K562 (cell line): ENCODE results near the gene TEPSIN. TPM values are rescaled to one million over a fixed set of nuclear protein-coding genes. Genes with fewer than 3 reads are reported as not detected.

ENCODE experiments used
- AFF1 ChIP-seq, 2 experiments: fragments of 450-650 bp; IDR thresholded peaks; 2 replicates each; pipeline ENCODE4 v1.6.1; 2018; ENCODE audit warnings: mild to moderate bottlenecking in 2 of 2, low read depth in 1 of 2; ENCODE audit not compliant: partially characterized antibody in 2 of 2
- ARID4B ChIP-seq: sonication (generic); formaldehyde crosslinking; IDR thresholded peaks from 2 replicates; pipeline ENCODE4 v1.8.0; 2022; ENCODE audit warnings: mild to moderate bottlenecking, missing genetic modification reagents
- BRCA1 ChIP-seq, 2 experiments: fragments of 450-650 bp in 1 of 2; sonication (generic) in 1 of 2; formaldehyde crosslinking in 1 of 2; IDR thresholded peaks; 2 replicates each; pipeline versions ENCODE4 v1.5.0 to v1.6.1; 2017 to 2020; ENCODE audit warnings: mild to moderate bottlenecking in 1 of 2, missing genetic modification reagents in 1 of 2
- CCNT2 ChIP-seq: IDR thresholded peaks from 2 replicates; pipeline ENCODE4 v1.6.1; 2011; ENCODE audit warnings: borderline replicate concordance, low read depth, mild to moderate bottlenecking, moderate library complexity, mixed read lengths, low read length; ENCODE audit not compliant: insufficient read length; ENCODE audit errors: extremely low read depth
- CHD2 ChIP-seq: IDR thresholded peaks from 2 replicates; pipeline ENCODE4 v1.6.1; 2011; ENCODE audit warnings: low read depth, low read length
- EHMT2 ChIP-seq: fragments of 450-650 bp; IDR thresholded peaks from 2 replicates; pipeline ENCODE4 v1.6.1; 2018; ENCODE audit warnings: antibody characterized with exemption
- ELF4 ChIP-seq: fragments of 450-650 bp; formaldehyde crosslinking; IDR thresholded peaks from 2 replicates; pipeline ENCODE4 v1.4.0; 2022; ENCODE audit warnings: missing genetic modification characterization
- FIP1L1 ChIP-seq: fragments of 200-400 bp; formaldehyde crosslinking; IDR thresholded peaks from 2 replicates; pipeline ENCODE4 v1.6.1; 2018; ENCODE audit warnings: mild to moderate bottlenecking, low read depth, low read length; ENCODE audit not compliant: poor library complexity, severe bottlenecking
- MAZ ChIP-seq, 2 experiments: fragments of 450-650 bp in 1 of 2; sonication (generic) in 1 of 2; formaldehyde crosslinking; IDR thresholded peaks in 1 of 2; conservative IDR thresholded peaks in 1 of 2; 2 replicates each; pipeline versions ENCODE4 v1.4.0 to v1.5.0; 2020; ENCODE audit warnings: mild to moderate bottlenecking in 1 of 2, missing genetic modification reagents in 1 of 2
- NCOA1 ChIP-seq: fragments of 450-650 bp; IDR thresholded peaks from 2 replicates; pipeline ENCODE4 v1.6.1; 2016; ENCODE audit warnings: low read depth
- POLR2AphosphoS5 ChIP-seq: IDR thresholded peaks from 2 replicates; pipeline ENCODE4 v1.6.1; 2011; ENCODE audit warnings: mild to moderate bottlenecking, low read depth, low read length, moderate library complexity; ENCODE audit not compliant: control insufficient read depth, insufficient read depth
- PTBP1 ChIP-seq: fragments of 200-400 bp; formaldehyde crosslinking; IDR thresholded peaks from 2 replicates; pipeline ENCODE4 v1.6.1; 2017; ENCODE audit warnings: low read depth, low read length
- RFX5 ChIP-seq: IDR thresholded peaks from 2 replicates; pipeline ENCODE4 v1.6.1; 2011; ENCODE audit warnings: low read depth, mild to moderate bottlenecking, improper control_type of control experiment, low read length
- SIN3B ChIP-seq: fragments of 450-650 bp; IDR thresholded peaks from 2 replicates; pipeline ENCODE4 v1.6.1; 2017; ENCODE audit warnings: low read depth, mild to moderate bottlenecking, moderate library complexity
- ZC3H11A ChIP-seq: IDR thresholded peaks from 2 replicates; pipeline ENCODE4 v1.6.1; 2012; ENCODE audit warnings: low read depth, low read length, improper control_type of control experiment
- ZNF316 ChIP-seq: fragments of 450-650 bp; IDR thresholded peaks from 2 replicates; pipeline ENCODE4 v1.6.1; 2016
- ZNF431 ChIP-seq: sonication (generic); formaldehyde crosslinking; IDR thresholded peaks from 2 replicates; pipeline ENCODE4 v1.8.0; 2022; ENCODE audit warnings: mild to moderate bottlenecking, missing genetic modification reagents
- polyA plus RNA-seq, 8 experiments: library from polyadenylated mRNA; depleted of rRNA in 4 of 8; stranded (reverse) in 5 of 8; unstranded in 3 of 8; fragments of >200 nt; fragmentation: Nextera tagmentation in 2 of 8; fragmentation: Illumina TruSeq in 1 of 8; extraction: Ambion mirVana in 2 of 8; extraction: Trizol in 1 of 8; gene quantifications; 2 replicates each; pipeline versions ENCODE4 v1.2.1 to v1.2.3, GENCODE V29; 2011 to 2014; ENCODE audit warnings: inconsistent platforms in 1 of 8, missing spikeins in 1 of 8
- total RNA-seq, 7 experiments: library from RNA; depleted of rRNA in 6 of 7; stranded (reverse); fragments of >200 nt in 6 of 7; fragmentation: Illumina TruSeq in 2 of 7; extraction: Trizol in 2 of 7; gene quantifications; 2 replicates each; pipeline versions ENCODE4 v1.2.1 to v1.2.3, GENCODE V29; 2011 to 2021; ENCODE audit warnings: low replicate concordance in 1 of 7
- TF ChIP-seq, protein P1 (sequence below): fragments of 450-650 bp; IDR thresholded peaks from 2 replicates; pipeline ENCODE4 v1.6.1; 2016; ENCODE audit warnings: antibody characterized with exemption

The TEPSIN gene
- total and polyA plus RNA-seq, 9 of the 15 experiments (the other 6 are each of a cell fraction or from before 2014, with no cell fraction given): 0.80 to 29.8 (median 5.3) TPM

DNA sequence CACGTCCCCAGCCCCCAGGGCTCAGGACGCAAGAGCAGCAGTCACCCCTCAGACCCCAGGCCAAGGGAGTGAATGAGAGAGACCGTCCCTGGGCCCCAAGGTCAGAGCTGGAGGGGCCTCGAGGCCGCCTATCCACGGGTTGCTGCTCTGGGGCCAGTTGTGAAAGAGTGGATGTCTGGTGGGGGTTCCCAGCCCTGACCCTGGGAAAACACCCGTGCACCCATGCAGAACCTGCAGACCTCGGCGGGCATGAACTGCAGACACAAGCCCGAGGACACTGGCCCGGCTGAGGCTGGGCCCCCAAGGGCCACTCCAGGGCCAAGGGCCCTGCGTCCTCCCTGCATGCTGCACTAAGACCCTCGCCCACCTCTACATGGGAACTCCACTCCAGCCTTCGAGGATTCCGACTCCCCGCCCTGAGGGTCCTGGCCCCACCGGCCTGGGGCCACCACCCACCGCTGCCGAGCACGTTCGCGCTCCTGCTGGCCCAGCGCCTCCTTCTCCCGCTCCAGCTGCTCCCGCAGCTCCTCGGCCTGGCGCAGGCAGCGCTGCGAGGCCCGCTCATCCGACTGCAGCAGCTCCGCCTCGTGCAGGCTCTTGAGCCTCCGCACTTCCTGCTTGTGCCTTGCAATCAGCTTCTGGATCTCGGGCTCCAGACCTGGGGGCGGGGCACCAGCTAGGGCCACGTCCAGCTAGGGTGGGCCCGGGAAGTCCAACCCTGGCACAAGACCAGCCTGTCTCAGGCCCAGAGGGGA, 45.2 kb downstream of the TEPSIN start (continued):
- TF ChIP-seq, protein P1, sequence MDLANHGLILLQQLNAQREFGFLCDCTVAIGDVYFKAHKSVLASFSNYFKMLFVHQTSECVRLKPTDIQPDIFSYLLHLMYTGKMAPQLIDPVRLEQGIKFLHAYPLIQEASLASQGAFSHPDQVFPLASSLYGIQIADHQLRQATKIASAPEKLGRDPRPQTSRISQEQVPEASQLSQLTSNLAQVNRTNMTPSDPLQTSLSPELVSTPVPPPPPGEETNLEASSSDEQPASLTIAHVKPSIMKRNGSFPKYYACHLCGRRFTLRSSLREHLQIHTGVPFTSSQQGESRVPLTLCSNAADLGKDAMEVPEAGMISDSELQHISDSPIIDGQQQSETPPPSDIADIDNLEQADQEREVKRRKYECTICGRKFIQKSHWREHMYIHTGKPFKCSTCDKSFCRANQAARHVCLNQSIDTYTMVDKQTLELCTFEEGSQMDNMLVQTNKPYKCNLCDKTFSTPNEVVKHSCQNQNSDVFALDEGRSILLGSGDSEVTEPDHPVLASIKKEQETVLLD: no peak
- peak; percentile 38 for TF ChIP-seq CCNT2
- 0 out of 2 replicates have a peak, but pooled peaks have one; percentile 47 for TF ChIP-seq ARID4B (CRISPR knock-in tag)
- no peak for TF ChIP-seq NCOA1
- TF ChIP-seq ZNF431: no peak
- peak in 1 of 2 experiments; percentile 55; a peak in 1 of 4 replicates for TF ChIP-seq MAZ (CRISPR knock-in tag; conservative IDR thresholded peaks at IDR 0.05 in 1 of 2, IDR thresholded peaks at IDR 0.05 in 1 of 2)
- TF ChIP-seq ZNF316: no peak
- TF ChIP-seq ZC3H11A: no peak
- TF ChIP-seq AFF1 (IDR thresholded peaks at IDR 0.05; ENCODE audit: low read depth in 1 of 2, partially characterized antibody in 2 of 2): no peak
- no peak for TF ChIP-seq SIN3B
- no peak for TF ChIP-seq CHD2
- TF ChIP-seq POLR2AphosphoS5: no peak
- no peak for TF ChIP-seq RFX5
- peak; percentile 90 for TF ChIP-seq ELF4 (CRISPR knock-in tag)
- no peak for TF ChIP-seq EHMT2
- no peak for TF ChIP-seq BRCA1 (IDR thresholded peaks at IDR 0.05)
- no peak for TF ChIP-seq BRCA1 (CRISPR knock-in tag; IDR thresholded peaks at IDR 0.05)
- TF ChIP-seq PTBP1: no peak
- TF ChIP-seq FIP1L1: no peak
